Loucy (cell line): ENCODE data around the gene FAM107B.
A peak's percentile ranks its signal among the peaks of the same experiment; 100 is the strongest.

Experiments used
- H2AFZ ChIP-seq: fragments of 200-600 bp; sonication (generic); 2 replicates; pipeline ENCODE4 v1.6.0; 2016; ENCODE audit warnings: antibody characterized with exemption, mild to moderate bottlenecking, low read length, moderate library complexity
- H3F3A ChIP-seq: fragments of 200-600 bp; 2 replicates; pipeline ENCODE4 v1.6.0; 2016; ENCODE audit warnings: antibody characterized with exemption, low read depth, mild to moderate bottlenecking
- H3K27me3 ChIP-seq: fragments of 200-600 bp; sonication (generic); 2 replicates; pipeline ENCODE4 v1.6.1; 2014; ENCODE audit warnings: low read length, mild to moderate bottlenecking; ENCODE audit not compliant: insufficient read depth, poor library complexity, severe bottlenecking
- H3K36me3 ChIP-seq: fragments of 200-600 bp; sonication (generic); 2 replicates; pipeline ENCODE4 v1.6.1; 2016; ENCODE audit warnings: low read length; ENCODE audit not compliant: insufficient read depth
- H3K4me1 ChIP-seq: fragments of 200-600 bp; sonication (generic); 2 replicates; pipeline ENCODE4 v1.5.1; 2014; ENCODE audit warnings: low read length, mild to moderate bottlenecking; ENCODE audit not compliant: insufficient read depth, poor library complexity, severe bottlenecking
- H3K4me2 ChIP-seq: fragments of 200-600 bp; sonication (generic); 2 replicates; pipeline ENCODE4 v1.6.0; 2014; ENCODE audit warnings: antibody characterized with exemption, low read length, low read depth, mild to moderate bottlenecking; ENCODE audit not compliant: poor library complexity, severe bottlenecking
- H3K4me3 ChIP-seq: fragments of 200-600 bp; sonication (generic); 2 replicates; pipeline ENCODE4 v1.5.1; 2014; ENCODE audit warnings: low read length, mild to moderate bottlenecking, mixed read lengths; ENCODE audit not compliant: poor library complexity, severe bottlenecking
- H3K79me2 ChIP-seq: fragments of 200-600 bp; sonication (generic); 2 replicates; pipeline ENCODE4 v1.6.1; 2014; ENCODE audit warnings: low read length; ENCODE audit not compliant: insufficient read depth
- H3K9ac ChIP-seq: fragments of 200-600 bp; sonication (generic); 2 replicates; pipeline ENCODE4 v1.6.0; 2014; ENCODE audit warnings: mild to moderate bottlenecking, low read depth, low read length, moderate library complexity; ENCODE audit not compliant: poor library complexity, severe bottlenecking
- H3K9me2 ChIP-seq: fragments of 200-600 bp; sonication (generic); replicated peaks from 2 replicates; pipeline ENCODE4 v1.6.1; 2016; ENCODE audit warnings: low read depth, low read length, mixed read lengths
- H3K9me3 ChIP-seq: fragments of 200-600 bp; sonication (generic); 2 replicates; pipeline ENCODE4 v1.6.1; 2014; ENCODE audit warnings: mild to moderate bottlenecking, antibody characterized with exemption, low read length, low read depth; ENCODE audit not compliant: insufficient read depth
- H4K20me1 ChIP-seq: fragments of 200-600 bp; sonication (generic); 2 replicates; pipeline ENCODE4 v1.6.0; 2014; ENCODE audit warnings: antibody characterized with exemption, low read length, mild to moderate bottlenecking; ENCODE audit not compliant: insufficient read depth, poor library complexity, severe bottlenecking
- EZH2phosphoT487 ChIP-seq: fragments of 200-600 bp; IDR thresholded peaks from 2 replicates; pipeline ENCODE4 v1.6.1; 2018; ENCODE audit warnings: antibody characterized with exemption, mild to moderate bottlenecking, moderate library complexity, borderline replicate concordance
- TF ChIP-seq, protein P1 (sequence below): fragments of 200-600 bp; sonication (generic); conservative IDR thresholded peaks from 2 replicates; pipeline ENCODE4 v1.5.1; 2014; ENCODE audit warnings: mild to moderate bottlenecking, antibody characterized with exemption, low read length

Gene FAM107B

DNA sequence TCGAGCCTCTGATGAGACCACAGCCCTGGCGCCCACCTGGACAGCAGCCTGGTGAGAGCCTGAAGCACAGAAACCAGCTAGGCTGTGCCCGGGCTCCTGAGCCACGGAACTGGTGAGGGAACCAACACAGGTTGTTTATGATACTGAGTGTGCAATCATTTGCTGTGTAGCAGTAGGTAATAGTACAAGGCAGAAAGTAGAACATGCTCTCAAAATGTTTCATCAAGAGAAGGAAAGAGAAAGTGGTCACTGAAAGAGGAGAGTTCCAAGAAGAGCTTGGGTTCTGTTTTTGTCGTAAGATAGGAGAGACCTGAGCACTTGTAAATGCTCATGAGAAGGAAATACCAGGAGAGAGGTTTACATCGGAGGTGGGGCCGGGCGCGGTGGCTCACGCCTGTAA is 208.2 kb downstream of the FAM107B start:
- peaks cover 44% of the 10 kb centered on the region for H3K79me2 ChIP-seq

DNA sequence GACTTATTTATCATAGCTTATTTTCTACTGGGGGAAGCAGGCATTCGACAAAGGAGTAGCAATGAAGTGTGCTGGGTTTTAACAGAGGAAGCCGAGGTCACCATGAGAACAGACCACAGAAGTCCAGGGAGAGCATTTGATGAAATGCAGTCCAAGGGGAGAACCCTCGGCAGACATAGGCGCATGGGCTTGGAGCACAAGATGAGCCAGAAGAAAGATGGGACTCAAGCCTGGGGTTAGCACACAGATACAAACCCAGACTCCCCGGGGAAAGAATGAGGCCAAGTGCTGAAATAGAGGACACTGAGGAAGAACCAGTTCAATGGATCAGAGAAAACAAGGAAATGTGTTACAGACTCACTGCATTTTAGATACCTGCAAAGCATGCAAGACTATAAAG is 209.5 kb downstream of the FAM107B start:
- H3K79me2 ChIP-seq, result peaks cover 41% of the 10 kb centered on the region
- H3K36me3 ChIP-seq, result peaks cover 8% of the 10 kb centered on the region; the same call in 1 of the 2 replicates
- no peak overlapping the region for H2AFZ ChIP-seq
- TF ChIP-seq, protein P1, sequence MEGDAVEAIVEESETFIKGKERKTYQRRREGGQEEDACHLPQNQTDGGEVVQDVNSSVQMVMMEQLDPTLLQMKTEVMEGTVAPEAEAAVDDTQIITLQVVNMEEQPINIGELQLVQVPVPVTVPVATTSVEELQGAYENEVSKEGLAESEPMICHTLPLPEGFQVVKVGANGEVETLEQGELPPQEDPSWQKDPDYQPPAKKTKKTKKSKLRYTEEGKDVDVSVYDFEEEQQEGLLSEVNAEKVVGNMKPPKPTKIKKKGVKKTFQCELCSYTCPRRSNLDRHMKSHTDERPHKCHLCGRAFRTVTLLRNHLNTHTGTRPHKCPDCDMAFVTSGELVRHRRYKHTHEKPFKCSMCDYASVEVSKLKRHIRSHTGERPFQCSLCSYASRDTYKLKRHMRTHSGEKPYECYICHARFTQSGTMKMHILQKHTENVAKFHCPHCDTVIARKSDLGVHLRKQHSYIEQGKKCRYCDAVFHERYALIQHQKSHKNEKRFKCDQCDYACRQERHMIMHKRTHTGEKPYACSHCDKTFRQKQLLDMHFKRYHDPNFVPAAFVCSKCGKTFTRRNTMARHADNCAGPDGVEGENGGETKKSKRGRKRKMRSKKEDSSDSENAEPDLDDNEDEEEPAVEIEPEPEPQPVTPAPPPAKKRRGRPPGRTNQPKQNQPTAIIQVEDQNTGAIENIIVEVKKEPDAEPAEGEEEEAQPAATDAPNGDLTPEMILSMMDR, result no peak
- TF ChIP-seq EZH2phosphoT487, result no peak
- H4K20me1 ChIP-seq, result peaks cover 13% of the 10 kb centered on the region
- H3F3A ChIP-seq, result no peaks in the 10 kb centered on the region; the same call in 1 of the 2 replicates
- H3K4me2 ChIP-seq, result peak overlapping the region; percentile 54
- peaks cover 53% of the 10 kb centered on the region for H3K4me1 ChIP-seq
- no peak overlapping the region for H3K9ac ChIP-seq
- H3K9me3 ChIP-seq, result no peaks in the 10 kb centered on the region
- no peak overlapping the region for H3K4me3 ChIP-seq
- no peaks in the 10 kb centered on the region for H3K27me3 ChIP-seq
- H3K9me2 ChIP-seq, result no peaks in the 10 kb centered on the region

More for the DNA sequence above, 208.2 kb downstream of the FAM107B start:
- Histone ChIP-seq H3K9me3 (no peaks in the 10 kb centered on the region), H3K4me1 (peaks cover 49% of the 10 kb centered on the region), H3K4me3 (no peak overlapping the region), H4K20me1 (peaks cover 2% of the 10 kb centered on the region), H3F3A (no peaks in the 10 kb centered on the region; the same call in 1 of the 2 replicates), H3K9ac (no peak overlapping the region), H2AFZ (no peak overlapping the region), H3K4me2 (no peak overlapping the region), H3K36me3 (peaks cover 8% of the 10 kb centered on the region; the same call in 1 of the 2 replicates), H3K9me2 (no peaks in the 10 kb centered on the region), H3K27me3 (no peaks in the 10 kb centered on the region)
- no peak for TF ChIP-seq EZH2phosphoT487
- TF ChIP-seq, protein P1, result no peak

DNA sequence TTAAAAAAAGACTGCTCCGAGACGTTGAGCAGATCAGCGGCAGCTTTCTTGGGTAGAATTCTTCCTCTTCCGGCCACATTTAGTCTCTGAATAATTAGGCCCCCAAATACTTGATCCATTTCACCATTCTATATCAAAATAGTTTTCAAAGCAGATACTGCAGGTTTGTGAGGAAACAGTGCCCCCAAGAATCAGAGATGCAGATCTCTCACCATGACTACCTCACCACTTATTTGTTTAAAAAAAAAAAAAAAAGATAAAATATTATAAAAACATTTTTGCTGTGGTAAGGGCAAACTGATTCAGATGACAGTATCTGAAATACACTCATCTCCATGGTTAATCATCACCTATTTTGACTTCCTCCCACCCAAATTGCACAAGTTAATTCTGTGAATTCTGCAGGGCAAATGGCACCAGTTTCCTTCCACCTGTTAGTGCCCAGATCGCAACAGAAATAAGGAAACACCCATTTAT is 210.4 kb downstream of the FAM107B start:
- Histone ChIP-seq H3K36me3 (peaks cover 8% of the 10 kb centered on the region; the same call in 1 of the 2 replicates), H3K9me3 (no peaks in the 10 kb centered on the region), H2AFZ (no peak overlapping the region), H3K4me1 (peaks cover 58% of the 10 kb centered on the region), H3K79me2 (peaks cover 39% of the 10 kb centered on the region), H3F3A (no peaks in the 10 kb centered on the region; the same call in 1 of the 2 replicates), H3K9me2 (no peaks in the 10 kb centered on the region), H3K4me2 (peak overlapping the region; percentile 54), H4K20me1 (peaks cover 17% of the 10 kb centered on the region), H3K27me3 (no peaks in the 10 kb centered on the region), H3K9ac (peak overlapping the region; percentile 6), H3K4me3 (no peak overlapping the region)
- TF ChIP-seq EZH2phosphoT487, result no peak
- TF ChIP-seq, protein P1, result 0 out of 2 replicates have a peak, but pooled peaks have one; percentile 8
